ENCODE data around the gene MCU.

Gene MCU

GRCh38 chr10:72846238-72846637 lies 154.3 kb downstream of the MCU start:
- DNase-seq (ENCODE audit: low spot score): peak; percentile 33

- no peak for DNase-seq (ENCODE audit: low spot score)
These were observed 155.7 kb downstream of the MCU start for GRCh38 chr10:72847681-72848080.

DNA sequence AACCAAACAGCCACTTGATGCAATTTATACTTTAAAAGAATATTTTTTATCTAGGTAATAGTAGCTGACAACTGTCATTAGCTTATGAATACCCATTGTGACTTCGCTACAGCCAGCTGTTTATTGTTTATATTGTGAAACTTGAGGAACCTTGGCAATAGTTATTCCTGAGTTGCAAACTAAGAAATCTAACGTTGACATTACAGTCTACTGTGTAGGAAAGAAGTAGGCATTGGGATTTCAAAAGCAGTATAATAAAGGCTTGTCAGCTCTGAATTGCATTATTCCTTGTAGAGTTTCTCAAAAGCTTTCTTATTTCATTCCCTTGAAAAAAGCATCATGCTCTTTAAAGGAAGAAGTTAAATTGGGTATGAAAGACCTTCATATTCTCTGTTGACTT lies 158.9 kb downstream of the MCU start:
- DNase-seq (ENCODE audit: low spot score): no peak

- no peak for DNase-seq (ENCODE audit: low spot score)
These were observed 159.6 kb downstream of the MCU start for GRCh38 chr10:72851509-72851908.

- no peak for DNase-seq (ENCODE audit: low spot score)
These were observed 160.6 kb downstream of the MCU start for GRCh38 chr10:72852508-72852907.

DNA sequence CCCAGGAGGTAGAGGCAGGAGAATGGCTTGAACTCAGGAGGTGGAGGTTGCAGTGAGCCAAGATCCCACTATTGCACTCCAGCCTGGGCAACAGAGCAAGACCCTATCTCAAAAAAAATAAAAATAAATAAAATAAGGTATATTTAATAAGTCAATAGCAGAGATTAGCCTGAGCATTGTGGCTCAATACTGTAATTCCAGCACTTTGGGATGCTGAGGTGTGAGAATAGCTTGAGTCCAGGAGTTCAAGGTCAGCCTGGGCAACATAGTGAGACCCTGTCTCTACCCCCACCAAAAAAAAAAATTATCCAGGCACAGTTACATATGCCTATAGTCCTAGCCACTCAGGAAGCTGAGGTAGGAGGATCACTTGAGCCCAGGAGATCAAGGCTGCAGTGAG lies 163.2 kb downstream of the MCU start:
- DNase-seq (ENCODE audit: low spot score): no peak

- no peak for DNase-seq (ENCODE audit: low spot score)
These were observed 163.8 kb downstream of the MCU start for GRCh38 chr10:72855790-72856189.

DNA sequence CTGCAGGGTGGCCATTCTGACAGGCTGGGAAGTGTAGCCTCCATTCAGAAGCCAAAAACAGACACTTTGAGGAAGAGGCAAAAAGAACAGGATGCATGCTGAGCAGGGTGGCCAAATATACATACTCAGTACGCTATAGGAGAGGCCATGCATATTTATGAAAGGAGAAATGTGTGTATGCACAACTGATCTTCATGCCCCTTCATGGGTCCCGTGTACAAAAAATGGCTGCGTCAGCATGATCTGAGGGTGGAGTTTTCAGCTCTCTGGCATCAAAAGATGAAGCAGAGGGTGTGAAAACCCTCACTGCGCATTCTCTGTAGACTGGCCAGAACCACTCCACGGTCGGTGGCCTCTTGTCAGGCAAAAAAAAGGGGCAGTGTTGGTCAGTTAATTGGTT lies 166.1 kb downstream of the MCU start:
- DNase-seq (ENCODE audit: low spot score): no peak

DNA sequence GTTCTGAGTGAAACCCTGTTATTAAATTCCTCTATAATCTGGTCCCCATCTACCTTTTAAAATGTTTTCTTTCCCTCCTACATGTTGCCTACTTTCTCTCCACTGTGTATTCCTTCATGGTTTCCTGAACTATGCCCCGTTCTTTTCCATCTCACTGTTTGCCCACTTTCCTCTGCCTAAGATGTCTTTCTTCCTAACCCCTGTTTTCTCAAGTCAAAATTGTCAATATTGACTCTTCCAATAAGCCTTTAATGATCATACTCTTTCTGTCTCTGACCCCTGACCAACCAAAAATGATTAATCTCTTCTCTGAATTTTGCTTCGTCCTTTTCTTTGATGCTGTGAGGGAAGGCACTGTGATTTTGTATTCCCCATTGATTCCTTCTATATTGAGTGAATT lies 171.0 kb downstream of the MCU start:
- DNase-seq (ENCODE audit: low spot score): no peak

GRCh38 chr10:72875250-72876055 lies 183.5 kb downstream of the MCU start:
- DNase-seq (ENCODE audit: low spot score): peak; percentile 34

DNA sequence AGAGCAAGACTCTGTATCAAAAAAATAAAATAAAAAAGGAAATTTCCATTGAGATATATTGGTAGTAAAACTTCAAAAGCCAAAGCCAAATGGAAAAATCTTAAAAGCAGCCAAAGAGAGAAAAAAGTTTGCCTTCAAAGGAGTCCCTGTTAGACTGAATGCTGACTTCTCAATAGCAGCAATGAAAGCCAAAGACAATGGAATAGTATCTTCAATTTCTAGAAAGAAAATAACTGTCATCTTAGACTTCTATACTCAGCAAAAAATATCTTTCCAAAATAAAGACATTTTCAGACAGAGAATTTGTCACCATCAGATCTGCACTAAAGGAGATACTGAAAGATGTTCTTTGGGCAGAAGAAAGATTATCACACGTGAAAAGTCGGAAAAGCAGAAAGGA lies 187.3 kb downstream of the MCU start:
- DNase-seq (ENCODE audit: low spot score): no peak

GRCh38 chr10:72881291-72881690 lies 189.3 kb downstream of the MCU start:
- no peak for DNase-seq (ENCODE audit: low spot score)

DNA sequence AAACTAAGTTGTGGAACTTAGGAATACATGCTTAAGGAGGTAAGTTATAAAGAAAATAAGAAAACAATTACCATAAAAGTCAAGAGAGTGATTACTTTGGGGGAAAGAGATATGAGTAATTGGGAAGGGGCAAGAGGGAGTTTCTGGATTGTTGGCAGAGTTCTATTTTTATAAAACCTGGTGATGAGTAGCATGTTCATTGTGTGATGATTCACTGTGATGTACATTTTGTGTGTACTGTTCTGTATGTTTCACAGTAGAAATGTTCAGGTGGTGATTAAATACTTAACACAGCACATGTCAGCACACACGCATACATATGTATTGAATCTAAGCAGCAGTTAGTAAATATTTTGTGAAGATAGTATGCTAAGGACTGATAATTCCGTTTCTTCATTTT lies 191.9 kb downstream of the MCU start:
- DNase-seq (ENCODE audit: low spot score): peak; percentile 31

GRCh38 chr10:72885953-72886352 lies 194.0 kb downstream of the MCU start:
- DNase-seq (ENCODE audit: low spot score): no peak

DNA sequence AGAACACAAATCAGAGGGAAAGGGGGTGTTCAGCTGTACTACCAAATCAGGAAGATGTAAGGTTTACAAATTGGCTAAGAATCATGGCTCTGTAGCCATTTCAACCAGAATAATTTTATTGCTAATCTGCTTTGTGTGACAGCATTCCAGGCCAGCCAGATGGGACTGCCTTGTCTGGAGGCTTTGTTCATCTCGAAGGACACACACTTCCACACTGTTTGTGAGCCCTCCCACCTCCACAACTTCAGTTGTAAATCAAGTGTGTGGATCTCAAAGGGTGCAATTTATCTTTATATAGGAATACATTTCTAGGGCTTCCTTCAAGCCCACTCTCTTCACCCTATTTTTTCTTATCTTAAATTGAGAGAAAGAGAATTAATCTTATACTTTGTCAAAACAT lies 194.7 kb downstream of the MCU start:
- peak; percentile 60 for DNase-seq (ENCODE audit: low spot score)

DNA sequence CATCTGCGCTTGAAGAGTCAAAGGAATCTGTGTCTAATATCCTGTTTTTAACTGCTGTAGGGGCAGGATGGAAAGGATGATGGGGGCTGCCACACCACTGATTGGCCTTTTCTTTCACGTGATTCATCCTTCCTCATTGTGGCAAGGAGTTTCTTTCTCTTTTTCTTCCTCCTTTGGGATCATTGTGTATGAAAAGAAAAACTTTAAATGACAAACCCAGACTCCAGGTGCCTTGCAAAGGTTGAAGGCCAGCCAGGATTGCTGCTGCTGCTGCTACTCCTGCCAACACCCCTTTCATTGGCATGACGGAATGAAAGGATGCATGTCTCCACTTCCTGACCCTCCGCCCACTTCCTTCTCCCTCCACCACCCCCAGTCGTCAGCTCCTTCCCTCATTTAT lies 195.1 kb downstream of the MCU start:
- peak; percentile 87 for DNase-seq (ENCODE audit: low spot score)

- DNase-seq (ENCODE audit: low spot score): no peak
These were observed 196.3 kb downstream of the MCU start for GRCh38 chr10:72888151-72888638.

GRCh38 chr10:72889391-72889831 lies 197.5 kb downstream of the MCU start:
- no peak for DNase-seq (ENCODE audit: low spot score)

- no peak for DNase-seq (ENCODE audit: low spot score)
These were observed 198.1 kb downstream of the MCU start for GRCh38 chr10:72890086-72890485.

DNA sequence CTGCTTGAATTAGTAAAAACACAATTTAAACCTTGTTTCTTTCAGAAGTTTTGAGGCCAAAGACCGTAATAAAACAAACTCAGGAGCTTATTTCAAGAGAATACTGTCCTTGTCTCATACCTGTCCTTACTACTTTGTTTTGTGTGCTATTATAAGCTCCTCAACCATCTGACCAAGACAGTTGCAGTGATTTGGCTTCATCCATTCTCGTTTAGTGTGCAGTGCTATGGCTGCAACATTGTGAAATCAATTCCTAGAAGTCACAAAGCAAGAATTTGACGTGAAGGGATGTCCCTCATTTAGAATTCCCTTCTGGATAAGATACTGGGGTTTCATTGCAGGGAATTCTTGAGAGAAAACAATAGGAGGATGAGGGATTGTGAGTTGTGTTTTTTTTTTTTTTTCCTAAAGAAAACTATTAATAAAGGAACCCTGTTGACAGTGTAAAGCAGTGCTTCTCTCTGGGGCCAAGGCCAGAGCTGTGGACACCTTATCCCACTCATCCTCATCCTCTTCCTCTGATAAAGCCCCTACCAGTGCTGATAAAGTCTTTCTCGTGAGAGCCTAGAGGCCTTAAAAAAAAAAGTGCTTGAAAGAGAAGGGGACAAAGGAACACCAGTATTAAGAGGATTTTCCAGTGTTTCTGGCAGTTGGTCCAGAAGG lies 201.3 kb downstream of the MCU start, which contains the start of gene OIT3:
Gene OIT3, plus strand, starts transcription at position 604 of the 663 bp plus-strand sequence. CDS start 60 bp downstream, outside the sequence.
- no peak for DNase-seq (ENCODE audit: low spot score)

DNA sequence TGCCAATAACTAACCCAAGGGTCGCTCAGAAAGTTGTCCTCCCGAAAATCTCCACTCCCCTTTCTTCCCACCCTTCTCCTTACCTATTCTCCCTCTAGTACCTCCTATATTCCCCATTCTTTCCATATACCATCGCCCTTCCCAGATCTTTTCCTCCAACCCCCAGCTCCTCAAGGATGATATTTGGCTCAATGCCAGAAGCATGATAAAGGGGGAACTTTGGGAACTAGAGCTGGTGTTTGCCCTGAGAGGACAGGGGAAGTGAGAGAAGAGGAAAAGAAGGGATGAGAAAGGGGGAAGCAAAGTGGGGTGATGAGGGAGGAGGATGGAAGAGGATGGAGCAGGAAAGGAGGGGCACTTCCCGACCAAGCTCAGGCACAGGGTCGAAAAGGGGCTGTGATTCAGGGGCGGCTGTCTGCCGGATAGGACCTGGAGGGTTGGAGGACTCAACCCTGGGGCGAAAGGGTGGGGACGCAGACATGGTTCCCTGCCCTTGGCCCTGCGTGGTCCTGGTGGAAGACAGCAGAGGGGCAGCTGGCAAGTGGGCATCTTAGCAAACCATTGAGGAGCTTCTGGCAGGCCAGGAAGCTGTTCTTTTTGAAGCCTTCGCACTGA lies 203.4 kb downstream of the MCU start:
- DNase-seq (ENCODE audit: low spot score): no peak

DNA sequence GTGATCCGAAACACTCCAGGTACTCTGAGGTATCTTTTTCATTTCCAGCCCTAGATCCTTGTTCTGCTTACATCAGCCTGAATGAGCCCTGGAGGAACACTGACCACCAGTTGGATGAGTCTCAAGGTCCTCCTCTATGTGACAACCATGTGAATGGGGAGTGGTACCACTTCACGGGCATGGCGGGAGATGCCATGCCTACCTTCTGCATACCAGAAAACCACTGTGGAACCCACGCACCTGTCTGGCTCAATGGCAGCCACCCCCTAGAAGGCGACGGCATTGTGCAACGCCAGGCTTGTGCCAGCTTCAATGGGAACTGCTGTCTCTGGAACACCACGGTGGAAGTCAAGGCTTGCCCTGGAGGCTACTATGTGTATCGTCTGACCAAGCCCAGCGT lies 206.7 kb downstream of the MCU start:
- DNase-seq (ENCODE audit: low spot score): no peak

GRCh38 chr10:72899545-72899944 lies 207.6 kb downstream of the MCU start:
- no peak for DNase-seq (ENCODE audit: low spot score)

Data from kidney capillary endothelial cell (primary cell).